GM12873 (cell line): ENCODE measurements around the gene KIF13A.

Experiments used
- TF ChIP-seq, protein P1 (sequence below): IDR thresholded peaks from 2 replicates; pipeline ENCODE4 v1.5.1; 2012; ENCODE audit warnings: low read depth, mild to moderate bottlenecking, moderate library complexity, low read length, control low read depth; ENCODE audit not compliant: insufficient read depth; ENCODE audit errors: missing control alignments

KIF13A gene

DNA sequence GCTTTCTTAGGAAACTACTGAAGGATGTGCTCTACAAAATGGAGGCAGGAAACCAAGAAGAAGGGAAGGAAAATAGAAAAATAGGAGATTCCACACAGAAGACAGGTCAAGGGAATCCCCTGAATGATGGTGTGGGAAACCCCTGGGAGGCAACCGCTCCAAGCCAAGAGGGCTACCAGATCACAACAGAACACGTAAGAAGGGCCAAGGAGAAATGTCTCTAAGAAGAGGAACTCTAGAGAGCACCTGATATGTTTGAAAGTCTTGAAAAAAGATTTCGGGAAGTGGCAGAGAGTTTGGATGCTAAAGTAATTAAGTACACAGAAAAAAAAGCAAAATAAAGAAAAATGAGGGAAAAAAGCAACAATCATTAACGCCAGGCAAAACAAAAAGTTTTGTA lies 7.1 kb downstream of the KIF13A start:
- TF ChIP-seq, protein P1, sequence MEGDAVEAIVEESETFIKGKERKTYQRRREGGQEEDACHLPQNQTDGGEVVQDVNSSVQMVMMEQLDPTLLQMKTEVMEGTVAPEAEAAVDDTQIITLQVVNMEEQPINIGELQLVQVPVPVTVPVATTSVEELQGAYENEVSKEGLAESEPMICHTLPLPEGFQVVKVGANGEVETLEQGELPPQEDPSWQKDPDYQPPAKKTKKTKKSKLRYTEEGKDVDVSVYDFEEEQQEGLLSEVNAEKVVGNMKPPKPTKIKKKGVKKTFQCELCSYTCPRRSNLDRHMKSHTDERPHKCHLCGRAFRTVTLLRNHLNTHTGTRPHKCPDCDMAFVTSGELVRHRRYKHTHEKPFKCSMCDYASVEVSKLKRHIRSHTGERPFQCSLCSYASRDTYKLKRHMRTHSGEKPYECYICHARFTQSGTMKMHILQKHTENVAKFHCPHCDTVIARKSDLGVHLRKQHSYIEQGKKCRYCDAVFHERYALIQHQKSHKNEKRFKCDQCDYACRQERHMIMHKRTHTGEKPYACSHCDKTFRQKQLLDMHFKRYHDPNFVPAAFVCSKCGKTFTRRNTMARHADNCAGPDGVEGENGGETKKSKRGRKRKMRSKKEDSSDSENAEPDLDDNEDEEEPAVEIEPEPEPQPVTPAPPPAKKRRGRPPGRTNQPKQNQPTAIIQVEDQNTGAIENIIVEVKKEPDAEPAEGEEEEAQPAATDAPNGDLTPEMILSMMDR: no peak

DNA sequence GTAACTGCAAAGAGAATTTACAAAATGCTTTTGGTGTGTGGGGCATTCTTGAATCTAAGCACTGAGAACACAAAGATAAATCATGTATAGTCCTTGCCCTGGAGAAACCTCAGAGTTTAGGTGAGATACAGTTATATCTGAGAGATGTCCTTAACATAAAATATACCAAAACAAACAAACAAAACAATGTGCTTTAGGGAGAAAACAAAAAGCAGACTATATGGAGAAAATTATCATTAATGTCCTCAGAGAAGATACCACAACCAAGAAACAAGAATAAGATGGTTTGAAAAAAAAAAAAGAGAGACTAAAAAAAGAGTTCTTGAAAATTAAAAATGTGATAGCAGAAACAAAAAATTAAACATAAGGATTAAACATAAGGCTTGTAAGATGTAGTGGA lies 8.0 kb downstream of the KIF13A start:
- TF ChIP-seq, protein P1: no peak

DNA sequence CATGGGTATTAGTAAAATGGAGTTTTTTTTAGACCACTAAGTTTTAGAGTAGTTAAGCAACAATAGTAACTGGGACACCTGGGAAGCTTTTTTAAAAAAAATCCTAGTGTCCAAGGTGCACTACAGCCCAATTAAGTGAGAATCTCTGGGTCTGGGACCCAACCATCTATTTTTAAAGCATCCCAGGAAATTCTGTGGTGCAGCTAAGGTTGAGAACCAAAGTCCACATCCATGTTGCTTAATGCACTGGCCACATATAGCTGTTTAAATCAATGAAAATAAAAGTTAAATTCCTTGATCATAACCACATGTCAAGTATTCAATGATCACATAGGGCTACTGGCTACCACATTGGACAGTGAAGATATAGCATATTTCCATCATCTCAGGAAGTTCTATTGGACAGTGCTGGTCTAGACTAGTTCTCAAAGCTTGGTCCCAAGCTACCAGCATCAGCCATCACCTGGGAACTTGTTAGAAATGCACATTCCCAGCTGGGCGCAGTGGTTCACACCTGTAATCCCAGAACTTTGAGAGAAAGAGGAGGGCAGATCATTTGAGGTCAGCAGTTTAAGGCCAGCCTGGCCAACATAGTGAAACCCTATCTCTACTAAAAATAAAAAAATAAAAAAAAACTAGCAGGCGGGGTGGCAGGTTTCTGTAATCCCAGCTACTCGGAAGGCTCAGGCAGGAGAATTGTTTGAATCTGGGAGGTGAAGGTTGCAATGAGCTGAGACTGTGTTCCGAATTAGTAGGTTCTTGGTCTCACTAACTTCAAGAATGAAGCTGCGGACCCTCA lies 12.7 kb downstream of the KIF13A start:
- TF ChIP-seq, protein P1: no peak

DNA sequence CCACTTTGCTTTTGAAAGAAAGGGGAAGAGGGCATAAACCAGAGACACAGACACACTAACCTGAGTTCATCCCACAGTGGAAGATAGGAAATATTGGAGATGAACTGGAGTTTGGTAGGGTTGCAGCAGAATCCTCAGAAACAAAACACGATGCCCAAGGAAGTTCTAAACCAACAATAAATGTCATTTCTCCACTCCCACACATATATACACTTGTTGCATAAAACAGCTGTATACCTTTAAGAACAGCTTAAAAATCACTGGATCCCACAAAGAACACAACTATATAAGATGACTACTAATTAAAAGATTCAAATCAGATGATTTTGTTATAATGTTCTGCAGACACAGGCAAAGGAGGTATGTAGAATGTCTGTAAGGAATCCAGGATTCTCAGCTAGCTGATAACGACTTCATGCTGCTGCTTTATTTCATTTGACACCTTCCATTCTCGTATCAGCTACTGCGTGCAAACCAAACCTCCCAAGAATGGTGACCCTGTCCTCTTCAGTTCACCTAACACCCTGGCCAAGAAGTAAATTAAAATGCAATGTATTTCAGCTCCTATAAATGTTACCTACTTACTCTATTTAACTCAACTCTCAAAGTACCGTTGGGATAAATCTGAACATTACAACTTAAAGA lies 14.3 kb downstream of the KIF13A start:
- TF ChIP-seq, protein P1: no peak

DNA sequence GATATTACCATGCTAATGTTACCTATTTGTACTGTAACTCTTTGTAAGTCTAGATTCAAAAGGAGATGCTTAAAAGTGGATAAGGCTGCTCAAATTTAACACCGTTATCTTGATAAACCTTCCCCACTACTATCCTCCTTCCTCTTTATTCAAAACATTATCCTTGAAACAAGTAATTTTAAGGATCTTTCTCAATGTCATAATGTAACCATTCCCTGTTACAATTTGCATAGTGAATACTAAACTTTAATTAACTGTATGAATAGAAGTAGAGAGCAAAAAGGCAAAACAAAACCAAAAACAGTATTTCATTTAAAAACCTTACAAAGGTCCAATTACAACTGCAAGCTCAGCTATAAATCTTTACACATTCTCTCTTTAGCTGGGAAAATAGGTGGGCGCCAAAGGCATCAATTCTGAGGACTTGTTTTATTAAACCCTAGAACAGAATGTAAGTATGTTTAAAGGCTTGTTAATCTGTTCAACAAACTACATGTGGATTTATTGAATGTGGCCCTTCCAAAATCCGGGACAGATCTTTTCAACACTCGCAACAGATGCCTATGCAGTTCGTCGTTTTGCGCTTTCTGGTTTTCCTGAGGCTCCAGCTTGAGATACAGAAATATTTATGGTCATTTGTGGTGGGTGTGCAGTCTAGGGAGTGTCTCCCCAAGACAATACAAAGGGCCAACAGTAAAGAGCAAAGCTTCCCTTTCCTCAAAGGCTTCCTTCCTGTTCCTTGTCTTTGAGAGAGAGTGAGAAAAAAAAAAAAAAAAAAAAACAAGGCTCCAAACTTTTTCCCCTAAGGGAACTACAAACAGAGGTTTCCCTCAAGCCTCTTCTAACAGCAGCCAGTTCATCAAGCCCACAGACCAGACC lies 15.1 kb downstream of the KIF13A start:
- TF ChIP-seq, protein P1: no peak

DNA sequence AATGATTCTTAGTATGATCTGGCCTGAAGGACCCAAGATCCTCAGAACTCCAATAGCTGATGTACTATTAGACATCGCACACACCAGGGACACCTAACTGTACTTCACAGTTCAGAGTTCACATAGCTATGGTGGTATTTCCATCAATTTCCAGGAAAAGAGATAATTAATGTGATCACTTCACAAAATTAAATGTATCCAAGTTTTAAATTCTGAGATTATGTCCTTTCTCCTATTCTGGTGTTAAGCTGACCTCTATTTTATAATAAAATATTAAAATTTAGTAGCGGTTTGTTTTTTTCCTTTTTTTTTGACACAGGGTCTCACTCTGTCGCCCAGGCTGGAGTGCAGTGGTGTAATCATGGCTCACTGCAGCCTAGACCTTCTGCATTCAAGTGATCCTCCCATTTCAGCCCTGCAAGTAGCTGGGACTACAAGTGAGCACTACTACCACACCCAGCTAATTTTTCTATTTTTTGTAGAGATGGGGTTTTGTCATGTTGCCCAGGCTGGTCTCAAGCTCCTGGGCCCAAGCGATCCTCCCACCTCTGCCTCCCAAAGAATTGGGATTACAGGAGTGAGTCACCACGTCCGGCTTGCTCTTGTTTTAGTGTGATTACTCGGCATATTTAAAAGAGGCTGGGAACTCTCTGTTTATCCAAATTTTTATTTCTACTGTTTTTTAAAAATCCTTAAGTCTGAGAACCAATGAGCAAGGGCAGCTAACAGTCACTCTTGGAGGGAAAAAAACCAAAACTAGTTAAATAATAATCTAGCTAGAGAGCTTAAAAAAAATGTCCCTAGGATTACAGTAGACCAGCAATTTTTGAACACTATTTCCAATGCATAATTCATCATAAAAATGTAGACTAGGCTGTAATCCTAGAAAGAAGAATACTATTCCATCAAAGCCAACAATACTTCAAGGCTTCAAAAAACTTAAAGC lies 16.0 kb downstream of the KIF13A start:
- TF ChIP-seq, protein P1: no peak
